SH-SY5Y (cell line): Measurements from ENCODE around the gene PHACTR1.

Experiments
- GATA2 ChIP-seq: IDR thresholded peaks from 2 replicates; pipeline ENCODE4 v1.6.1; 2011; ENCODE audit warnings: mild to moderate bottlenecking, low read depth, low read length
- GATA3 ChIP-seq: IDR thresholded peaks from 2 replicates; pipeline ENCODE4 v1.6.1; 2011; ENCODE audit warnings: low read depth, mild to moderate bottlenecking, low read length, moderate library complexity

DNA sequence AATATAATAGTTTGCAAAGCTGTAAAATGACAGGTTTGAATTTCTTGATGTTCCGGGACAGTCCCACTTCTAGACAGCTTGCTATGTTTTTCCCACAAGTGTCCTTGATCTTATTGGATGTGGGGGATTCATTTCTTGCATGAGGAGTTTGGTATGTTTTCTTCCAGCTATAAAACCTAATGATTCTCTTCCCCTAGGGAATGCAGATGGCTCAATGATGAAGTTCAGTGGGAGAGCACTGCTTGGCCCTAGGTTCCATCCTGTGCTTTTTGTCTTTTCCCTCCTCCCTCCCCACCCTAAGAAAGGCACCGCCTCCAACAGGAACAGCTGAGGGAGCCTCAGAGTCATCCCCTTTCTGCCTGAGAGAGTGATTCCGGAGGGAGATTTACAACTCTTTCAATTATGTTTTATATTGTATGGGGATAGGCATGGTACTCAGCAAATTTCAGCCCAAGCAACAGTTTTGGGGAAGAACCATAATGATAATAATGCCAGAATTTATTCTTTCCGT lies 149.2 kb downstream of the PHACTR1 start:
- TF ChIP-seq GATA3 (no peak), GATA2 (no peak)
